NCI-H2107 treated with DMSO at 0.1 percent for 48 hours (cell line): ENCODE measurements around the gene STXBP5.

ENCODE experiments used
- DNase-seq: peaks from one replicate; lab custom pipeline; 2025; ENCODE audit not compliant: unreplicated experiment; lab: John Stamatoyannopoulos, UW

The STXBP5 gene

DNA sequence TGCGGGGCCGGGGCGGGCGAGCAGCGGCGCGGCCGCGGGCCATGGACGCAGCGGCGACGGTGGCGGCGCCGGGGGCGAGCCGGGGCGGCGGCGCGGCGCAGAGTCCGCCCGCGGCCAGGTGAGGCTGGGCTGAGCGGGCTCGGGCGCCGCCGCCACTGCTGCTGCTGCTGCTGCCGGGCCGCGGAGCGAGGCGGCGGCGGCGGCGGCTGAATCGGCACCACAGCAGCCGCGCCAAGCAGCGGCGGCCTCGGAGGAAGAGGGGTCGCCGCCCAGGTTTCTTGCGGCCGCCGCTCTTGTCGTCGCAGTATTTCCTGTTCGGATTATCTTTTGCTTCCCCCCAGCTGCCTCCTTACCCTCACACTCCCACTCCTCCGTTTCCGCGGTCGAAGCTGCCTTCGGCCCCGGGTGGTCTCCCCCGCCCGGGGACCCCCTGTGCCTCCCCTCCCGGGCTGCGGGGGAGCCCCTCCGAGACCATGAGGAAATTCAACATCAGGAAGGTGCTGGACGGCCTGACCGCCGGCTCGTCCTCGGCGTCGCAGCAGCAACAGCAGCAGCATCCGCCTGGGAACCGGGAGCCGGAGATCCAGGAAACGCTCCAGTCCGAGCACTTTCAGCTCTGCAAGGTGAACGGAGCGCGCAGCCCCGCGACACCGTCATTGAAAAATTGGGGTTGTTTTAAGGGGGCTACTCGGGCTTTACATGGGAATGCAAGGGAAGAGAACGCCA, at the start of gene STXBP5:
STXBP5 (plus strand) TSS at position 358 of the 726 bp plus-strand sequence; CDS start at position 474, 116 bp downstream.
- DNase-seq = no peak

DNA sequence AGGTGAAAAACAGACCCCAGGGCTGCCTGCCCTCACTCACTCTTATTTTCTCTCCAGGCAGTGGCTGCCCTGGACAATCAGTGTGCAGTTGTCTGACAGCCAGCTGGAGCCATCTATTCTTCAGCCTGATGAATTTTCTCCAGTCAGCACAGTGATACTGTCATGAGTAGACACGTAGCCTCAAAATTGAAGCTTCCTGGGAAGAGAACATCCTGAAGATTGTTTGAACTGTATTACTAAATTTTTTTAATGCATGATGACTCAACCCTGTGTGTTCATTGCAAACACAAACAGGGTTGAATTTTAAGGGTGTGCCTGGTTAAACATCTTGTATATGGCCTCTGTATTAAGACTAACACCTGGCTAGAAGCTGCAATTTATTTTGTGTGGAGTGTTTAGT, 49.8 kb upstream of the STXBP5 start:
- no peak for DNase-seq

DNA sequence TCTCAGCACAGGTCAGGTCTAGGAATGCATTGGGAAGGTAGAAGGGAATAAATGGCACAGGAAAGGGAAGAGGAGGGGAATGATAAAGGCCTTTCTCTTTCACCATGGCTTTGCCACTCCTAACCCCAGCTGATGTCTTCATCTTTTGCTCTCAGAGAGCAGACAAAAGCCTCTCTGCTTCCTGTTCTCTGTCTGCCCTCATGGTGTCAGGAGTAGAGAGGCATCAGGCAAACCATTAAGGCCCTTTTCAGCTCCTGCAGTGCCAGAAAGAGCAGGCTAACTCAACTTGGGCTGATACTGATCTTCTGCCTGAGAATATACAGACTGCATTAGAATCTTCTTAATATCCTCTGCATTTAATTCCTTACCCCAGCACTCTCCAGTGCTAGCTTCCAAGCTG, 48.0 kb upstream of the STXBP5 start:
- DNase-seq = no peak

DNA sequence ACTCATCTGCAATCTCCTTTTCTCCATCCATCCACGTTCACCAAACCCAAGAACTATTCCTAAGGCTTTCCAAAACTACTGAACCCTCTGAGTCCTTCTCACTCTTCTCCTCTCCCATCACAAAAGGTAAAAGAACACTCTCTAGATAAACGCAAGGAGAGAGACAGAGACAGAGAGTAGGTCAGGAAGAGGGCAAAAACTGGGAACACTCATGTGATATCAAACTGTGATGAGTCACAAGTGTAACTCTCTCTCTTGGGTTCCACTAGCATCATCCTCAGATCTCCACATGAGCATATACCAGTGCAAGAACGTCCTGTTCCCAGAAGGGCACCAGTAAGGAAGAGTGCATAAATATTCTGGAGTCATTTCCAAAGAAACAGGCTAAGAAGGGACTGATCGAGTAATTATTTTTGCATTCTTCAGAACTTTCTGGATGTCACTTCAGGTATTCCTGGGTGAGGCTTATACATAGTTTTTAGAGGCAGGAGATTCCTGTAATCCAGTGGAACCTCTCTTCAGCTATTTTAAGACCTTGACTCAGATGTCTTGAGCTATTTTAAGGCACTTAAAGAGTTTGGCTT, 47.3 kb upstream of the STXBP5 start:
- DNase-seq = no peak

DNA sequence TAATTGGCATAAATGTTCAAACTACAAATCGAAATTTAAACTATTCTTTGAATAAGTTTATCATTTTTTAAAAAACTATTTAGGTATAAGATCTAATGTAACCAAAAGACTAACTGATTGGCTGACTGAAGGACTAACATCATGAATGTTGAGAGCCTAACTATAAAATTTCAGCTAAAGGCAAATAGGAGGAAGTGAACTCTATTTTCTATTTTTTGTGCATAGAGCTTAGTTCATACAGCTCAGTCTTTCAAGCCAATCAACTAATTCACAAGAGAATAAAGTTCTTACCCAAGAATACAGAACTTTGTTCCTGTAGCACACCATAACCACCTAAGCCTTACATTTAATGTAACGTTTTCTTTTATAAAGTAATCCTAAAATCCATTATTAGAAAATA, 46.3 kb upstream of the STXBP5 start:
- no peak for DNase-seq

DNA sequence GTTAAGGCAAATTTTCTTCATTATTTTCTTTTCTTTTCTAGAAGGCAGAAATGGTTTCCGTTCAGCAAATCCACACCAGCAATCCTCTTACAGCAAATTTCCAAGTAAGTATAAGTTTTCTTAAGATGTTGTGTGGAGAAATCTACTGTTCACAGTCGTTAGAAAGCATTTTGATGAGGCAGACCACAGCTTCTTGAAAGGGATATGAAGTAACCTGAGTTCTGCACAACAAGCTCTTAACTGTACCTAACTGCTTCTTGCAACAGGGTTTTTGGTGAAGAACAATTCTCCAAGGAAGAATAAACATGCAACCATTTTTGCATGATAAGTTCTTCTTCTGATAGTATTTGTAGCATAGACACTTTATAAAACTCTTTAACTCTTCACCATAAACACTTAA, 45.3 kb upstream of the STXBP5 start:
- no peak for DNase-seq

DNA sequence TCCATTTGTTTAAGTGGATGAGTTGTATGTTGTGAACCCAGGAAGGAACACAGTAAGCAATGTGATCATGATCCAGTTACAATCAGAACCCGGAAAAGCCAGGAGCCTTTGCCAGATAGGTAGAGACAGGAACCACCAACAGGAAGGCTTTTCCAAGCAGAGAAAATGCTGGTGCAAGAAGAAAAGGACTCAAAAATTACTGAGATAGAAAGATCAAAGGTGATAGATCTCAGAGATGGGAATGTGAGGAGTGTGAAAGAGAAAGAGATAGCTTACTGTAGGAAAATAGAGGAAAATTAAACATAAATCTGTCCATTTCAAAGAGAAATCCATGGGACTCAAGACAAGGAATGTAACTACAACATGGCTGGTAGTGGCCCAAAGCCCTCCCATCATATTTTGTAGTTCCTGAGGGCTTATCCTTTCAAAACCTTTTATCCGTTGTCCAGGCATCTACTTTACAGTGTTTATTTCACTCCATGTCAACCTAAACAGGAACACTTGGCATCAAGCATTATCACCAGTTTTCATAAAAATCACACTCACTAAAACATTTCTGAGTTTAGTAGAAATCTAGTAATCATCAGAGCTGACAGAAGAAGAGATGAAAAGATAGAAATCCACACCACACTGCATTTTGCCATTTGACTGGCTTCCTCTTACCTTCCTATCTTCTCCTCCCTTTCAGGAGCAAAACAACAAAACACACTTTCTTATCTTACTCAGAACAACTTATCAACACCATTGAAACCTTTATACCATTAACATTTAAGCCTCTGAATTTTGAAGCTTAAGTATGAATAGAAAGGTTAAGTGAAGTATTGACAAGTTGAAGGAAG, 44.5 kb upstream of the STXBP5 start:
- DNase-seq = no peak

DNA sequence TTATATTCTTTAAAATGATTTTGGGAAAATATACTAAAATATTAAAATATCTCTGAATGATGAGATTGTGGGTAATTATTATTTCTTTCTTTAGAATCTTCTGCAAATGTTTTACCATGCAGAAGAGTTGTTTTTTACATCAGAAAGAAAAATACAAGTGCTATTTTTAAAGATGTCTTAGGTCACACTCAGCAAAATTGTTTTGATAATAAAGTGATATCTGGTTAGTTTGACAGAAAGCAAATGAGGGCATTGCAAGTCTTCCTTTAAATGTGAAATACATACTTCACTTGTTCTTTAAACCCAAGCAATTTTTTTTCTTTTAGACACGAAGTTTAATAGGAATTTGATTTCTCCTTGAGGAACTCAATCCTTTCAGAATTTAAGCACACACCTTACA, 43.6 kb upstream of the STXBP5 start:
- no peak for DNase-seq

DNA sequence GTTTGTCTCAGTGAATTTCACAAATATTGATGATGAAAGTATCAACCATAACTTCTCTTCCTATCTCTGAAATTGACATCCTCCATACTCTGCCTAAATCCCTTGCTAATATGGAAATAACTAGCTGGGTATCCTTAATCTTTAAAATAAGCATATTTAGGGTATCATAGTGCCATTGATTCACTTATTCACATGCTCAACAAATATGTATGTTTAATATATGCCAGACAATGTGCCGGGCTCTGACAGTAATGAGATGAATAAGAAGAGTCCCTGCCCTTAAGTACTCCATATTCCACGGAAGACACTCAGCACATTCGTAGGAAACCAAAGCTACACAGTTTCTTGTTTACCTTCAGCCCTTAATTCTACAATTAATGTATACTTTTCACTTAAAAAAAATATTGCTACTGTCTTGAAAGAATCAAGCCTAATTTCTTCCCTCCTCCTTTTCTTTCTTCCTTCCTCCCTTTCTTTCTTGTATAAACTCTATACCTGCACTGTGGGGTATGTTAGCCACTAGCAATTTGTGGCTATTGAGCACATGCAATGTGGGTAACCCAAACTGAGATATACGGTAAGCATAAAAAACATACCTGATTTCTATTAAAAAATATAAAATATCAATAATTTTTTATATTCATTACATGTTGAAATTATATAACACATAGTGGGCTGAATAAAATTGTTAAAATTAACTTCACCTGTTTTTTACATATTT, 42.8 kb upstream of the STXBP5 start:
- DNase-seq = no peak

DNA sequence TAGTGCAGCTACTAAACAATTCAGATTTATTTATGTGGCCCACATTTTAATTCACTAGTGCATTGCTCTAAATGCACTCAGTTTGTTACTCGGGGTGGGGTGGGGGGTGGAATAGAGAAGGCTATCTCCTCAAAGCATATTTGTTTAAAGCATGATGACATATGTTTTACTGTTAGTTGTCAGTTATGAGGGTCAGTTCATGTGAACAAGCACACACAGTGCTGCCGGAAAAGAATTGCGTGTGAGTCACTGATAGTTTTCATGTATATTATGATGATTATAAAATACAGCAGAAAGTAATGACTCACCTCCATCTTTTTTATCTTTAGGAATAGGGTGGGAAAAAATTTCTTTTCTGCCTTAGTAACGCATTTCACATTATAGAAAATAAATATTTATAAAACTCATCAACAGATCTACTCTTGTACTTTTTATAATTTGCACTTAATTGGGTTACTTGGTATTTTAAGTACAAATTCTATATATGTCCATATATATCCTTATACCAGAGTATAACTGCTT, 42.2 kb upstream of the STXBP5 start:
- no peak for DNase-seq

DNA sequence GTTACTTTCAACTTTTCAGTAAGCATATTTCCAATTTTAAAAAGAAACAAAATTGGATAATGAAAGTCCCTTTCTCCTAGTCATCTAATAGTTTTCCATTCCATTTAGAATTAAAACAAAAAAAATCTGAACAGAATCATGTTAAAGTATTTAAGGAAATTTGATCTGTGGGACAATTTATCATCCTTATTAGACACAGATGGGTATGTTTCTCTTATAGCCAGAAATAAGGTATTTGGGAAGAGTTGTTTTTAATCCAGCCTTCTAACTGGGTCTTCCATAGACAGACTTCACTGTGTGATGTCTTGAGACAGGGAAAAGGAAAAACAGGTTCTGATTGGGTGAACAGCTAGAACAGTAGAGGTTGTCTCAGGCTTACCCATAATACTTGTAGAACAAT, 39.5 kb upstream of the STXBP5 start:
- no peak for DNase-seq

DNA sequence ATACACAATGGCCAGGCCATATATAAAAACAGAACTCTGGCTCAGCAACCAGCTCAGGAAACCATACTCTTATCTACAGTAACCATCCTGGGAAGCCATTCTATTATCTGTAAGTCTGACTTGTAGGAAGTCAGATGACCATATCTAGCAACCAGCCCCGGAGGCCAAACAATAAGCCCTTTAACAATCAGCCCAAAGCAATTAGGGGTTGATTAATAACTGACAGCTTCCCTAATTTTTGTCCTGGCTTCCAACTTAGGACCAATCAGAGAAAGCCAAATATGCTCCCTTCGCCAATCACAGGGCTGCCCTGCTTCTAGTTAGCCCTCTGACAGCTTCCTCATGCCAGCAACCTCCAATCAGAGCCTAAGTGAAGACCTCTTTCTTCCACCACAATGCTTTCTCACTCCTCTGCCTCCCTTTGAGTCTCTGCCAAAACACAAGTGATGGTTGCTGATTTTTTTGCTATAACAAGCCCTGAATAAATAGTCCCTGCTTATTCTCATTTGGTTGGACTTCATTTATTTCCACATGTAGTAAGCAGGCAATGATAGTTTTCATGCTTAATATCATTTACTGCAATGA, 37.8 kb upstream of the STXBP5 start:
- DNase-seq = no peak

DNA sequence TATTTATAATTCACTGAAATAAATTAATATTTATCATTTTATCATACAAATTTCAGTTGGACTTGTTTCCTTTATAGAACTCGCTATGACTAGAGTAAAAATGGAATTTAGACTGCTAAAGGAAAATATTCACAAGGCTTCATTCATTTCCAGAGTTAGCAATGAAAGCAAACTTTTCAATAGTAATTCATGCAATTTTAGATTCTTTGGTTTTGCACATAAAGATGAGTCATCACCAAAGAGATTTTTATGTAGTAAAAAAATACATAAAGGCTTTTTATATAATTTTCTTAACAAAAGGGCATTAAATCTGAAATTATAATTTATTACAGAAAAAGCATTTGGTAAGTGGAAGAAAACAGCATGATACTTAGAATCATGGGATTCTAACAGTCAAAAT, 37.2 kb upstream of the STXBP5 start:
- DNase-seq = no peak

DNA sequence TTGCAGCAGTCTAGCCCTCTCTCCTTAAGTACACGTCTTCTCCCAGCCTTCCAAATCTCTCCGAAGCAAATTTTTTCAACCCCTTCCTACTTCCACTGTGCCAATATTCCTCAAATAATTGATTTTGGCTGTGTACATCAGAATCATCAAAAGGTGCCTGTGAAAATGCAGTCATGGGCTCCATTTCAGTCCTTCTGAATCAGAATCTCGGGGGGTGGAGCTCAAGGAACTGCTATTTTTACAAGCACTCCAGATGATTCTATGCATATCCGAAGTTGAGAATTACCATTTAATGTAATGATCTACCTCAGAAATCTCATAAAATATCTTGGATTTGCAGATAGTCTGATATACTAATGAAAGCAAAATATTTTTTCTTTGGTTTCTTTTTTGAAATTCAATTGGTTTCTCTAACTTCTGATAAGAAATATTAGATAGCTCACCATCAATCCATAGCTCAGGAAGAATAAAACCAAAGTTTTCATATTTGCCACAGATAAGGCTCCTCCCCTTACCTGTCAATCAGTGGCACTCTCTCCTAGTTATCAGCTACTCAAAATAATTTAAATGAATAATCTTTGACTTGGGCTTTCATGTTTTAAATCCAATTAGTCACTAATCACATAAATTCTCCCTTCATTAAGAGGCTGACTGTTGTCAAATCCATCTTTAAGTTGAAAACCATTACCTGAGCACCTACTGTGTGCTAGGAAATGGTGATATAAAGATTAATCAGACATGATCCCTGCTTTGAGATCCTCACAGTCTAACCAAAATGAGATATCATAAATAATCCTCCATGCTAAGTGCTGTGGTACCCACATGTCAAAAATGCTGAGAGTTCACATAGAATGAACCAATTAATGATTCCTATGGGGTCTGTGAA, 36.4 kb upstream of the STXBP5 start:
- DNase-seq = no peak

DNA sequence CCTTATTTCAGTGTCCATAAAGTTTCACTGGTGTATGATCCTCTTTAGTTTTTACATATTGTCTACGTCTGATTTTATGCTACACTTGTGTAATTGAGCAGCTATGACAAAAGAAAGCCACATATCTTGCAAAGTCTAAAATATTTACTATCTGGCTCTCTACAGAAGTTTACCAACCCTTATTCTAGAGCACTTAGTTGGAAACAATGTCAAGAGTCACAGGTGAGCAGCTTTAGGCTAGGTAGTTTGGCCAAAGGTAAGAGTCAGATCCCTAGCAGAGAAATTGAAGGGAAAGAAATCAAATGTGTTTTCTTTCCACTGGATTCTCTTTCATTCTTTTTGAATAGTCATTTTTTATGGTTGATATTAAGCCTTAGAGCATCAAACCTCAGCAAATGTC, 34.7 kb upstream of the STXBP5 start:
- DNase-seq = no peak

DNA sequence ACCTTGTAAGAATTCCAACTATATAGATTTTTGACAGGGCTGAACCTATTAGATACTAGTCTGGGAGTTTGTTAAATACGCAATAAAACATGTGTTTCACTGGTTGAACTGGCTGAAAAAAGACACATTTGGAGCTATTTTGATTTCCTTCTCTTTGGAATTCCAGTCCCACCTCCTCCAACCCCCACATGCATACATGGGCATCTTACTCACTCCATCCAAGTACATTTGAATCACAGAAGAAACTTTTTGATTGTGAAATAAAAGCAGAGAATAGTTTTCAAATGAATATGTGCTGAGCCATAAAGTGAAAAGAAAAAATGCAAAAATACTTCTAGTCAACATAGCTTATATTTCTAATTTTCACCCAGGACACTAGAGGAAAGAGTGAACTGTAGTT, 33.9 kb upstream of the STXBP5 start:
- DNase-seq = no peak

DNA sequence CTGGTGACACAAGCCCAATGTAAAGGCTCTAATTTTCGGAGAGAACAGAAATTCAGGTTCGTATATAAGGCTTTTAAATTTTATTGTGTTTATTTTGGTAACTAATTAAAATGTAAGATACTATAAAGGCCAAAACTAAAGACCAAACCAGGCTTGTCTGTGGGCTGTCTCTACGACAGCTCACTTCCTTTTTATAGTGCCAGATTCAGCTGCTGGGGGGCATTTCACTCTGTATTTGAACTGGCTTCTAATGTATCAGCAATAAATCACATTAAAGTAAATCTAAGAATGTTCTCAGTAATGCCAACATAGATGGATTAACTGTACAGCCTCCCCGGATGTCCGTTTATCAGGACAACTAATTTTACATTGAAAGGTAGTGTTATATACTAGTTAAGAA, 31.1 kb upstream of the STXBP5 start:
- no peak for DNase-seq

DNA sequence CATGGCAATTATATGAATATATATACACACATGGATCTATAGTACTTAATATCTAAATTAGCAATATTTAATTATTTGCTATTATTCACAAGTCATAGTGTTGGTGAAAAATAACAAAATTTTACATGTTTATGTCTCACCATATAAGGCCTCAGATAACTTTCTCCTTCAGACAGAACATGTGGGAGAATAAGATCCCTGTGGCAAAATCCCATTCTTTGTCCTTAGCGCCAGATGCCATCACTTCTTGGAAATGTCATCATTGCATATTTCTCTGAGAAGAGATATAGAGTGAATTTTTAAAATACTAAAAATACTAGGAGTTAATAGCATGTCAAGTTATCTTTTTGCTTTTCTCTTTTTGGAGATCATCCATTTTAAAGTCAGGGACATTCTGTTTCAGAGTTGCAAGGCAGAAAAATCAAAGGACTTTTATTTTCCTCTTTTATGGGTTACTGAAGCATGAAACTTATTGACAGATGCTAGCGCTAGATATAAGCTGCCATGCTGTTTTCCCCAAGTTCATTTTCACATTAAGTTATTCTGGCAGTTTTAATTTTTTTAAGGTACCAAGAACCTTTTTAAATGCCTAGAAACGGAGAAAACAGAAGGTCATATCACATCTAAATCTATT, 30.4 kb upstream of the STXBP5 start:
- DNase-seq = no peak

DNA sequence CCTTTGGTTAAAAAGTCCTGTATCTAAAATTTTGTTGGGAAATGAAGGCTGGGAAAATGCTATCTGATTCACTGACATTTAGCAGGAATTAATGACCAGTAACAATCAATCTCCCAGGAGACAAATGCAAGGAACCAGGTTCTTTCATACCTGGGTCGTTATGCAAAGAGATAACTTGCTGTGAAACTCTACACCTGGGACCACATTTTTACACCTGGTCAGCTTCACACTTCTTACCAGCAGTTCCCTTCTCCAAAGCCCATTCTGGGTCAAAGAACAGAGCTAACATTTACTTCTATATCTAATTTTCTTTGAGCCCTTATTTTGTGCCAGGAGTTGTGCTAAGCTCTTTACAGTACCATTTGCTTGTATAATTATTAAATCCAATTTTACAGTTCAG, 27.4 kb upstream of the STXBP5 start:
- no peak for DNase-seq
